Mesothelial cell of epicardium (in vitro differentiated cells): ENCODE data around the gene AHRR. TPM values are rescaled to one million over a fixed set of nuclear protein-coding genes. Genes with fewer than 3 reads are reported as not detected.
A peak's percentile ranks its signal among the peaks of the same experiment; 100 is the strongest.

Experiments
- DNase-seq, 2 experiments: peaks; one replicate each; pipeline ENCODE4 v3.0.0; 2021; ENCODE audit warnings: low spot score in 2 of 2; ENCODE audit not compliant: unreplicated experiment in 2 of 2
- H3K27ac Mint-ChIP-seq: 2 replicates; pipeline ENCODE4 v1.8.0; 2021; ENCODE audit warnings: mixed read lengths
- H3K27me3 Mint-ChIP-seq: 2 replicates; pipeline ENCODE4 v1.8.0; 2021; ENCODE audit warnings: low read depth, mixed read lengths
- H3K36me3 Mint-ChIP-seq: 2 replicates; pipeline ENCODE4 v1.8.0; 2021; ENCODE audit warnings: mixed read lengths
- H3K4me1 Mint-ChIP-seq: 2 replicates; pipeline ENCODE4 v1.8.0; 2021; ENCODE audit warnings: mixed read lengths
- H3K4me3 Mint-ChIP-seq: 2 replicates; pipeline ENCODE4 v1.8.0; 2021; ENCODE audit warnings: mild to moderate bottlenecking, moderate library complexity, mixed read lengths
- H3K9me3 Mint-ChIP-seq: 2 replicates; pipeline ENCODE4 v1.8.0; 2021; ENCODE audit warnings: mixed read lengths
- CTCF ChIP-seq: fragments of 200-600 bp; sonication (generic); IDR thresholded peaks from one replicate; pipeline ENCODE4 v1.5.0; 2021; ENCODE audit warnings: antibody characterized with exemption; ENCODE audit not compliant: unreplicated experiment
- total RNA-seq: library from RNA; stranded (reverse); gene quantifications from 3 replicates; pipeline ENCODE4 v1.2.1, GENCODE V29; 2021

The AHRR gene
- total RNA-seq, 1 donor from 2014 or later: 12.7 TPM

GRCh38 chr5:417301-418161, 96.0 kb downstream of the AHRR start:
- Mint-ChIP-seq H3K27ac (no peak overlapping the region), H3K36me3 (no peaks in the 10 kb centered on the region), H3K4me3 (no peak overlapping the region), H3K27me3 (no peaks in the 10 kb centered on the region), H3K4me1 (peaks cover 36% of the 10 kb centered on the region), H3K9me3 (no peaks in the 10 kb centered on the region)
- TF ChIP-seq CTCF: no peak
- DNase-seq: no peak

GRCh38 chr5:418162-419121, 96.9 kb downstream of the AHRR start:
- H3K9me3 Mint-ChIP-seq: no peaks in the 10 kb centered on the region

GRCh38 chr5:419970-420369, 98.5 kb downstream of the AHRR start:
- H3K27ac Mint-ChIP-seq: peak overlapping the region; percentile 44
- no peak for TF ChIP-seq CTCF
- no peak overlapping the region for H3K4me3 Mint-ChIP-seq
- peaks cover 19% of the 10 kb centered on the region for H3K4me1 Mint-ChIP-seq
- peaks cover 1% of the 10 kb centered on the region for H3K36me3 Mint-ChIP-seq
- H3K9me3 Mint-ChIP-seq: no peaks in the 10 kb centered on the region
- no peaks in the 10 kb centered on the region for H3K27me3 Mint-ChIP-seq
- DNase-seq: no peak

More at GRCh38 chr5:418162-419121, 96.9 kb downstream of the AHRR start:
- no peak for TF ChIP-seq CTCF
- Mint-ChIP-seq H3K27ac (no peak overlapping the region), H3K4me1 (peaks cover 28% of the 10 kb centered on the region), H3K27me3 (no peaks in the 10 kb centered on the region), H3K4me3 (no peak overlapping the region), H3K36me3 (peaks cover 1% of the 10 kb centered on the region)
- no peak for DNase-seq

GRCh38 chr5:420632-421286, 99.2 kb downstream of the AHRR start:
- TF ChIP-seq CTCF: no peak
- H3K4me3 Mint-ChIP-seq: no peak overlapping the region
- no peak overlapping the region for H3K27ac Mint-ChIP-seq
- no peak for DNase-seq
- H3K36me3 Mint-ChIP-seq: peaks cover 1% of the 10 kb centered on the region
- no peaks in the 10 kb centered on the region for H3K27me3 Mint-ChIP-seq
- H3K4me1 Mint-ChIP-seq: peaks cover 15% of the 10 kb centered on the region
- H3K9me3 Mint-ChIP-seq: no peaks in the 10 kb centered on the region

GRCh38 chr5:421287-421880, 99.9 kb downstream of the AHRR start:
- H3K9me3 Mint-ChIP-seq: no peaks in the 10 kb centered on the region
- no peaks in the 10 kb centered on the region for H3K27me3 Mint-ChIP-seq
- peaks cover 10% of the 10 kb centered on the region for H3K4me1 Mint-ChIP-seq
- no peak overlapping the region for H3K4me3 Mint-ChIP-seq
- peaks cover 1% of the 10 kb centered on the region for H3K36me3 Mint-ChIP-seq
- no peak overlapping the region for H3K27ac Mint-ChIP-seq
- DNase-seq: no peak
- TF ChIP-seq CTCF: no peak
